Motor neuron (in vitro differentiated cells): ENCODE results near the gene DCAF6. TPM values are rescaled to one million over a fixed set of nuclear protein-coding genes. Genes with fewer than 3 reads are reported as not detected.
A peak's percentile ranks its signal among the peaks of the same experiment; 100 is the strongest.
"Not testable (repeated sequence)": the region's sequence is repeated elsewhere in the genome, so short reads cannot be mapped to it uniquely, and the experiment has no call there.

Experiments
- ATAC-seq, 8 experiments: fragments of 200-7000 bp; cut with Tn5 transposase; replicated peaks in 6 of 8; 2 replicates each; pipeline ENCODE4 v1.8.0; 2021; ENCODE audit warnings: mild to moderate bottlenecking in 8 of 8, moderate library complexity in 8 of 8
- H3K27ac ChIP-seq, 2 donors: fragments of 250-450 bp; sonication (Bioruptor Pico); 2 replicates each; pipeline ENCODE4 v1.9.0; 2021; ENCODE audit warnings: antibody characterized with exemption in 2 of 2, mild to moderate bottlenecking in 2 of 2, moderate library complexity in 1 of 2
- H3K4me1 ChIP-seq, 2 donors: fragments of 250-450 bp; sonication (Bioruptor Pico); replicated peaks in 1 of 2; 2 replicates each; pipeline ENCODE4 v1.6.1; 2021; ENCODE audit warnings: antibody characterized with exemption in 2 of 2, mild to moderate bottlenecking in 2 of 2, moderate library complexity in 1 of 2
- H3K4me3 ChIP-seq, 5 donors: fragments of 250-450 bp; sonication (Bioruptor Pico); 2 replicates each; pipeline ENCODE4 v1.9.0; 2021; ENCODE audit warnings: antibody characterized with exemption in 5 of 5, mild to moderate bottlenecking in 5 of 5, moderate library complexity in 4 of 5
- WGBS, 10 experiments: fragments of 450-650 bp; shearing (Covaris generic); methylation state at CpG; one replicate each; pipeline ENCODE4 v1.0.0; 2022; 5-methylcytosine and 5-hydroxymethylcytosine counted together
- in situ Hi-C, 9 experiments: fragments of 400-800 bp; cut with MboI; loops; one replicate each; pipeline ENCODE4 v1.15.0; 2021; ENCODE audit warnings: low sequenced_read_pairs in 9 of 9, low pct_unique_long_range_greater_than_20kb in 2 of 9; ENCODE audit not compliant: unreplicated experiment in 9 of 9
- total RNA-seq, 8 experiments: library from RNA; unstranded; fragments of 300-600 nt; gene quantifications; 2 replicates each; pipeline versions ENCODE4 v1.2.3 to v1.2.4, GENCODE V29; 2022

DCAF6 gene
- total RNA-seq, 8 experiments from 2014 or later: 18.3 to 77.8 (median 33.7) TPM

DNA sequence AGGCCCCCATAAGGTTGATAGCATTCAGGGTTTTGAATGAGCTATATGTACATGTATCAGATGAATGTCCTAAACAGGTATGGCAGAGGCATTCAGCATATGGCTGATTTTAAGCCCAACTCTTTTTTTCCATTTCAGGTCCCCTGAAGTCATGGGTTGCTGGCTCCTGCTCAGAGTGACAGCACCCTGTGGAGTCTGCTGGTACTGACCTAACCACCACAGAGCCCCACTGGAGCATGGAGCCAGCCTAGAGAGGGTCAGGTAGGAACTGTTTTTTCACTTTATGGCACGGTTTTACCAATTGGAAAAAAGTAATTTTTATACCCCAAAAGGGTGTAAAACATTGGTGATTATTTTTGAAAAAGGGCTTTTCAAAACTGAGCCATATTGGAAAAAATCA is 82.9 kb downstream of the DCAF6 start:
- Histone ChIP-seq H3K4me1 (no peaks in the 10 kb centered on the region), H3K4me3 (no peak overlapping the region), H3K27ac (no peak overlapping the region)
- WGBS, 10 experiments: 13 to 92% (median 67%) methylated on average over 1 of the region's 1 CpG; no CpG with 5 or more reads in 5 of the 10 experiments
- ATAC-seq: no peak
- in situ Hi-C loops: no loop called here

DNA sequence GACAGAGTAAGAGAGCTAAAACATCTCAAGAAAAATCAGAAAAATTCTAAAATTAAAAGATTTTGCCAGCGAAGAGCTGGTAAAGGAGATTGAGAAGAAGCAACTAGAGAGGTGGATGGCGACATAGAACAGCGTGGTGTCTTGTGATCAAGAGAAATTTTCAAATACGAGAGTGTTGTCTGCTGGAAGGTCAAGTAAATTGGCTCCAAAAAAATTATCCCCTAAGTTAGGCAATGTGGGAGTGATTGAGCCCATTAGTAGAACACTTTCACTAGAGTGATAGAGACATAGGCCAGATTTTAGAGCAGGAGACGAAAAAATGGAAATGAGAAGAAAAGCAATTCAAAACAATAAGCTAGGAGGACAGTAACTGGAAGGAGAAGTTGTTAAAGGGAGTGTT is 94.7 kb downstream of the DCAF6 start:
- Histone ChIP-seq H3K4me3 (no peak overlapping the region), H3K4me1 (no peaks in the 10 kb centered on the region), H3K27ac (no peak overlapping the region)
- ATAC-seq: no peak
- in situ Hi-C loops: no loop called here
- 79 to 99% (median 93%) methylated on average over 5 of the region's 5 CpGs for WGBS, 10 experiments

DNA sequence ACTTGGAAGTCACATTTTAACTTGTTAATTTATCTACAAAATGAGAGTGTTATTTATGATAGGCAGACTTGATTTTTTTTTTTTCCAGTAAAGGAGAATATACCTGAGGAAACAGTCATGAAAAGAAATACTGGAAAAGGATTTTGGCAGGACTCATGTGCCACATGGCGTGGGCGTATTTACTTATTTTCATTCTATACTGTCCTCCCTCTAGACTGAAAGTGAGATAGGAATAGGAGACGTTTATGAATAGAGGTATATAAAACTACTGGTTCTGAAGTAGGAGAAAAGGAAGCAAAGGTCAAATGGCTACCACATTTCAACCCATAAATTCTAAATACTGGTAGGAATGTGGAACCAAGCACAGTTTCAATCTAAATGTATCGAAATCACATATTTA is 95.1 kb downstream of the DCAF6 start:
- H3K4me1 ChIP-seq: no peaks in the 10 kb centered on the region
- no peak overlapping the region for H3K27ac ChIP-seq
- no peak overlapping the region for H3K4me3 ChIP-seq
- 60 to 100% (median 96%) methylated on average over 1 to 4 of the region's 4 CpGs; no CpG with 5 or more reads in 1 of the 10 experiments for WGBS, 10 experiments
- in situ Hi-C loops: no loop called here
- no peak for ATAC-seq

DNA sequence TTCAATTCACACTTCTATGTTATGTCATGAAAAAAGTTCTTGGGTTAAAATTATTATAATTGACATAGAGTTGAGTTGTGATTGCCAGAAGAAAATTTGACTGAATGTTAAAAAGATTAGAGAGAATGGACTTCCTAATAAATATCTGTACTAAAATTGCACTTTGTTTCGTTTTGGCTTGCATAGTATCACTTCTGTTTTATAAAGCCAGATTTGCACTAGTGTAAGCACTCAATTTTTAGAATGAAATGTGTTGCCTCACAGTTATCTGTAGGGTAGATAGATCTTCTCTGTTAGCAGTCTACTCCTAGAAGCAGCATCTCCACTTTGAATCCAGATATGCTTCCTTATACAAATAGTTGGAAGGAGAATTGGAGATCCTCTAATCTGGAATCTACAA is 95.5 kb downstream of the DCAF6 start:
- in situ Hi-C loops: no loop called here
- no peak for ATAC-seq
- Histone ChIP-seq H3K4me3 (no peak overlapping the region), H3K4me1 (no peaks in the 10 kb centered on the region), H3K27ac (no peak overlapping the region)
- WGBS, 10 experiments: 50 to 100% (median 90%) methylated on average over 1 of the region's 1 CpG; no CpG with 5 or more reads in 2 of the 10 experiments

DNA sequence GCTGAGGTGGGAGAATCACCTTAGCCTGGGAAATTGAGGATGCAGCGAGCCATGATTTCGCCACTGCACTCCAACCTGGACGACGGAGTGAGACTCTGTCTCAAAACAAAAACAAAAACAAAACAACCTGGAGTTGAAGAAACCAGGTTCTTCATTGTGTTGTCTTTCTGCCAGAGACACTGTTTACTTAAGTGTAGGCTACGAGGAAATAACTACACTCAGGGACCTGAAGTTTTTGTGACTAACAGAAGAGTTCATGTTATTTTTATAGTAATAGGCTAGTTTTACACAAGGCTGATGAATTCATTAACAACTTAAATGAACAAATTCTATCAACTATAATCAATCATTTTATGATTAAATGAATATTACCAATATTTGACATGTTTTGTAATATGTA is 98.9 kb downstream of the DCAF6 start:
- no peak overlapping the region for H3K4me3 ChIP-seq
- no peak for ATAC-seq
- in situ Hi-C loops: no loop called here
- 93 to 100% (median 99%) methylated on average over 1 to 5 of the region's 5 CpGs; no CpG with 5 or more reads in 1 of the 10 experiments for WGBS, 10 experiments
- H3K4me1 ChIP-seq: no peaks in the 10 kb centered on the region
- no peak overlapping the region for H3K27ac ChIP-seq

DNA sequence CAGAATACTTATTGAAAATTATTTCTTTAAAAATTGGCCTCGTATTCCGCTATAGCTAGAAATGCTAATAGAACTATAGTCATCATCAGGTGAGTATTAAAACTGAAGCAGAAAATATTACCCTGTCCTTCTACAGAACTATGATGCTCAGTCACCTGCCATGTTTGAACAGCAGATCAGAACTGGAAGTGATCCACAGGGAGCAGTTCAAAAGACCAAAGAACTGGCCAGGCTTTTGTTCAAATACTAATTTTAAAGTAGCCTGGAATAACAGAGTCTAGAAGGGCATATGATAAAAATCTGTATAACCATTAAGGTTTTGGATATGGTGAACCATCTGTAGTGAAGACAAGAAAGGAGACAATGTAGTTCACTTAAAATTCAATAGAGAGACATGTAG is 105.9 kb downstream of the DCAF6 start:
- Histone ChIP-seq H3K4me3 (no peak overlapping the region), H3K4me1 (no peaks in the 10 kb centered on the region), H3K27ac (no peak overlapping the region)
- in situ Hi-C loops: no loop called here
- ATAC-seq: no peak
- 86 to 100% (median 95%) methylated on average over 2 of the region's 2 CpGs for WGBS, 10 experiments

DNA sequence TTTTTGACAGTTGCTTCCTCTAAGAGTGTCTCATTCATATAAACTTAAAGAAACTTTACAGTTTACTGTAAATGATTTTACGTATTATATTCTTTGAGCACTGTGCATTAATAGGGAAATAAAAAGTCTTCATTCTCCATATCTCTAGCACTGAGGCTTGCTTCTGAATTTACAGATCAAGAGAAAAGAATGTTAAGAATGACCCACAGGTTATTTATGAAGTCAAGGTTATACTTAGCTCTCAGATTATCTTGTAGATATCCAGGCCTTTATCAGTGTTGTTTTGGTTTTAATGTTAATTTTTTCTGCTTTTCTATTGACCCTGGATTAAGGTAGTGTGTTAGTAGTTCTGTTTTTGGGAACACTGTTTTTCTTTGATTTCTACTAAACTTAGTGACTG is 108.8 kb downstream of the DCAF6 start:
- WGBS, 10 experiments: 86 to 100% (median 100%) methylated on average over 1 of the region's 1 CpG; no CpG with 5 or more reads in 2 of the 10 experiments
- in situ Hi-C loops: no loop called here
- Histone ChIP-seq H3K27ac (no peak overlapping the region), H3K4me1 (no peaks in the 10 kb centered on the region), H3K4me3 (no peak overlapping the region)
- ATAC-seq: no peak

DNA sequence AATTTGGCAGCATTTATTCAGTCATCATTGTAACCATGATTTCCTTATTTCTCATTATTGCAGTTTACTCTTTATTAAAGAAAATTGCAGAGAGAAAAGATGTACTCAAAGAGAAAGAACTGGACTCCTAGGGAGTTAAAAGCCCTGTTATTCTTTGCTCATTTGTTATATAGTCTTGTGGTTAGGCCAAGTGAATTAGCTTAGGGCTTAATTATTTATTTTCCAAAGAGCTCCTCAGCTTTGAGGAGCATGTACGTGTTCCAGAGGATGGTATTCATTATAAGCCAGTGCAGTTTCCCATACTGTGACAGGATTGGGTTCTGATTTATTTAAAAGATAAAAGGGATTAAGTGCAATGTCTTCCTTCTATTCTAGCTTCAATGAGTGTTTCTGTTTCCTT is 113.8 kb downstream of the DCAF6 start:
- H3K4me1 ChIP-seq: no peaks in the 10 kb centered on the region
- in situ Hi-C loops: no loop called here
- H3K27ac ChIP-seq: no peak overlapping the region
- no peak overlapping the region for H3K4me3 ChIP-seq
- no peak for ATAC-seq
- WGBS, 10 experiments: 20 to 81% (median 75%) methylated on average over 1 of the region's 1 CpG; no CpG with 5 or more reads in 1 of the 10 experiments

DNA sequence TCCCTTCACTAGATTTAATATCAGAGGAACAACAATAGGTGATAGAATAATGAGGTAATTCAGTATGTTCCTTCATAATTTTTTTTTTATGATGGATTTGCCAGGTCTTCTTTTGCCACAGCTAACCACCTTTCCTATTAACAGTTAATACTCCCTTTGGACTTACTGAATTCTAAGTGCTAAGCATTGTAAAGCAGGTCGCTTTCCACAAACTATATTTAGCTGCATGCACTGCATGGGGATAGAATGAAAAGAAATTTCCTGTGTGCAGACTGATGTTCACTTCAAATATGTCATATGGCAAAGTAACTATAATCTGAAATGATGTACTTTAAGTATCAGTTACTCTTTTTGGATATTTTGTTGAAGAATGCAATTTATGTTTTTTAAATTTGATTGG is 114.4 kb downstream of the DCAF6 start:
- WGBS, 10 experiments: 75 to 100% (median 100%) methylated on average over 1 of the region's 1 CpG; no CpG with 5 or more reads in 2 of the 10 experiments
- no peak for ATAC-seq
- Histone ChIP-seq H3K4me3 (no peak overlapping the region), H3K27ac (no peak overlapping the region), H3K4me1 (no peaks in the 10 kb centered on the region)
- in situ Hi-C loops: no loop called here

DNA sequence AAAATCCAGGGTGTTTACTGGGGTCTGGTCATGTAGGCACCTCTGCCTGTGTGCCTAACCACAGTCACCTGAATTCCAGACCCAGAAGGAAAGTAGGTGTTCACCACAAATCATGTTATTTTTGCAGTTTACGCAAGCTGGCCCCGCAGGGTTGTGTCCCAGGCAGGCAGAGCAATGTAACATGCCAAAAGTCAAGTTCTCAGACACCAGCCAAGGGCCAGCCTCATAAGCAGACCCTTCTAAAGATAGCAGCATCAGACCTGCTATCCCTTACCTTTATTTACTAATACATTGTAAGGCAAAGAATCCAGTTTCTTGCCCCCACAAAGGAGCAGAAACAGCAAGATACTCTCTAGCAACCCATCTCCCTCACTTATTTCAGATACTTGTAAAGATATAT is 117.2 kb downstream of the DCAF6 start:
- ATAC-seq: no peak

DNA sequence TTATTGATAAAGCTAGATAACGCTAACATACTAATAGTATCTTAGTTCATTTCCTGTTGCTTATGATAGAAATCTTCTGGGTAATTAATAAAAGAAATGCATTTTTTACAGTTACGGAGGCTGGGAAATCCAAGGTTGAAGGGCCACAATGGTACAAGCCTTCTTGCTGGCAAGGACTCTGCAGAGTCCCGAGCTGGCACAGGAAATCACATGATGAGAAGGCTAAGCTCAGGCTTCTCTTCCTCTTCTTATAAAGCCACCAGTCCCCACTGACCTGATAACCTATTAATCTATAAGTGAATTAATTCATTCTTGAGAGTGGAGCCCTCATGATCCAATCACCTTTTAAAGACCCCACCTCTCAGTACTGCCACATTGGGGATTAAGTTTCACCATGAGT is 117.6 kb downstream of the DCAF6 start:
- ATAC-seq: no peak
- H3K4me1 ChIP-seq: no peaks in the 10 kb centered on the region
- 87 to 100% (median 92%) methylated on average over 1 to 3 of the region's 3 CpGs; no CpG with 5 or more reads in 2 of the 10 experiments for WGBS, 10 experiments
- in situ Hi-C loops: no loop called here
- H3K27ac ChIP-seq: no peak overlapping the region
- H3K4me3 ChIP-seq: no peak overlapping the region

More for the DNA sequence above, 117.2 kb downstream of the DCAF6 start:
- H3K27ac ChIP-seq: no peak overlapping the region
- no peaks in the 10 kb centered on the region for H3K4me1 ChIP-seq
- H3K4me3 ChIP-seq: no peak overlapping the region
- in situ Hi-C loops: no loop called here
- 95 to 100% (median 98%) methylated on average over 2 of the region's 2 CpGs; no CpG with 5 or more reads in 6 of the 10 experiments for WGBS, 10 experiments

DNA sequence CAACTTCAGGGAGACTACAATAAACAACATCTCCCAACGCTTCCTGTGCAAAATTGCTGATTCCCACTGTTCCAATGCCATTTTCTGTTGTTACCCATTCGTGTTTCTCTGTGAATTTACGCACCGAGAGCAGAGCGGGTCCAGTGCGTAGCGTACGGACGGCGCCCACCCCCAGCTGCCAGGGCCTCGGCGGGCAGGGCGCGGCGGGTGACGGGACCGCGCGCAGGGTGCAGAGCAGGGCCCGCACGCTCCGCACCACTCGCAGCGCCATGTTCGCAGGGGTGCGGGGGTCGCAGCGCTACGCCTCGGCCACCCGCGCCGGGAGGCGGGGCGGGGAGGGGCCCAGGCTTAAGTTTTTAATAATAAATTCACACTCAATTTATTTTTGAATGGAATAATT is 119.7 kb downstream of the DCAF6 start:
- ATAC-seq: peak; percentile 59 to 82 (median 76)
- 80 to 100% (median 100%) methylated on average over 1 of the region's 35 CpGs; no CpG with 5 or more reads in 7 of the 10 experiments for WGBS, 10 experiments
- H3K4me3 ChIP-seq, H3K4me1 ChIP-seq, H3K27ac ChIP-seq, in situ Hi-C loops: not testable (repeated sequence)

DNA sequence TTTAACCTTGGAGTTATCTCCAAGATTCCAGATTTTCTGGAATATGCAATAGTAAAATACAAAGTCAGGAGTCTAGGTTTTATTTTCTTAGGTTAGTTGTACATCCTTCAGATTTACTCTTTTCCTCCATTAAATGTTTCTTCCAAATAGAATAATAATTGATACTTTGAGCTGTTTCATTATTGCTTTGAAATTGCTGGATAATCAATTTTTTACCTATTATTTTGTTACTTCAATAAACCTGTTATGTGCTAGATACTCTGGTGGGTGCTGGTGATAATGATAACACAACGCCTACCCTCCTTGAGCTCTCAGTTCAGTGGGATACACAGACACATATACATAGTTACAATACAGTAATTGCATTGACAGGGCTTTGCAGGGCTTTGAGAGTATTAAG is 120.9 kb downstream of the DCAF6 start:
- Histone ChIP-seq H3K4me3 (no peak overlapping the region), H3K27ac (no peak overlapping the region), H3K4me1 (no peaks in the 10 kb centered on the region)
- in situ Hi-C loops: no loop called here
- whole genome bisulfite sequencing, 10 experiments: 50 to 100% (median 93%) methylated on average over 1 of the region's 1 CpG; no CpG with 5 or more reads in 1 of the 10 experiments
- ATAC-seq: no peak

DNA sequence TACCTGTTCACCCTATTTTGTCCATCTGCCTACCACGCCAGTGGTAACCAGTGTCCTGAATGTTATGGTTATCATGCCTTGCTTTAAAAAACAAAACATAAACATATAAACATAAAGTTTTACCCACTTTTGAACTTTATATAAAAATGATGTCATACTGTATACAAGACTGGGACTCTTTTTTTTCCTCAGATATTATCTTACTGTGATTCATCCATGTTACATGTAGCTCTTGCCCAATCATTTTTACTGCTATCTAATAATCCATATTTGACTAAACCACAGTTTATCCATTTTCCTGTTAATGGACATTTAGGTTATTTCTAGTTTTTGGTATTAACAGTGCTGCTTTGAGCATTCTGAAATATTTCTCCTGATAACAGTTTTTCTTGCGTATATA is 121.4 kb downstream of the DCAF6 start:
- H3K4me3 ChIP-seq: no peak overlapping the region
- no peak for ATAC-seq
- no peak overlapping the region for H3K27ac ChIP-seq
- no peaks in the 10 kb centered on the region for H3K4me1 ChIP-seq
- in situ Hi-C loops: no loop called here
- 89 to 100% (median 100%) methylated on average over 2 of the region's 2 CpGs for WGBS, 10 experiments
